ENCODE results near the gene BICD2.

The BICD2 gene

GRCh38 chr9:92771309-92771708 is 6.7 kb upstream of the BICD2 start:
- H2AK5ac ChIP-seq (ENCODE audit: low read depth, low read length): no peak overlapping the region
- no peak overlapping the region for H3K9ac ChIP-seq (ENCODE audit: low read depth, low read length, poor library complexity)
- no peak overlapping the region for H2BK12ac ChIP-seq (ENCODE audit: low read length)
- DNase-seq (ENCODE audit: low spot score): no peak
- H3K4me2 ChIP-seq (ENCODE audit: insufficient read depth, low read length, poor library complexity, severe bottlenecking): no peak overlapping the region
- no peaks in the 10 kb centered on the region for H3K79me1 ChIP-seq (ENCODE audit: low read depth, low read length)
- peaks cover 3 to 6% of the 10 kb centered on the region in 2 donors for H3K4me1 ChIP-seq (ENCODE audit: control insufficient read depth in 2 of 2, insufficient read depth in 1 of 2, low read depth in 1 of 2, low read length in 2 of 2)
- no CpG with 5 or more reads among the region's 5 CpGs for WGBS, 2 donors (ENCODE audit: extremely low coverage in 2 of 2, insufficient read length in 2 of 2, insufficient replicate concordance in 1 of 2)
- no peak overlapping the region for H3K4ac ChIP-seq (ENCODE audit: low read length)
- H4K91ac ChIP-seq (ENCODE audit: low read depth, low read length, poor library complexity): no peak overlapping the region
- H2AFZ ChIP-seq (ENCODE audit: low read length): peak overlapping the region; percentile 43
- no peak overlapping the region for H4K8ac ChIP-seq (ENCODE audit: low read depth, low read length)
- no peak overlapping the region for H2BK120ac ChIP-seq (ENCODE audit: low read depth, low read length)
- H3K18ac ChIP-seq (ENCODE audit: low read length): no peak overlapping the region
- H2BK15ac ChIP-seq (ENCODE audit: low read length): no peak overlapping the region
- peaks cover 0 to 2% (median 0%) of the 10 kb centered on the region in 3 experiments for H3K27me3 ChIP-seq (ENCODE audit: control insufficient read depth in 3 of 3, insufficient read depth in 3 of 3, low read depth in 1 of 3, low read length in 3 of 3)
- no peaks in the 10 kb centered on the region for H3K9me3 ChIP-seq (replicated peaks in 1 of 2; ENCODE audit: control insufficient read depth in 2 of 2, insufficient read depth in 1 of 2, low read depth in 1 of 2, low read length in 2 of 2)
- no peaks in the 10 kb centered on the region for H3K36me3 ChIP-seq (replicated peaks in 1 of 2; ENCODE audit: control insufficient read depth in 2 of 2, insufficient read depth in 2 of 2, low read length in 2 of 2)
- H3K27ac ChIP-seq (replicated peaks; ENCODE audit: low read length): no peak overlapping the region
- H3K23ac ChIP-seq (ENCODE audit: low read depth, low read length, poor library complexity): no peak overlapping the region
- no peak overlapping the region for H3K4me3 ChIP-seq (ENCODE audit: low read length in 2 of 2)
- no peak overlapping the region for H3K14ac ChIP-seq (ENCODE audit: low read length)
- H2BK5ac ChIP-seq (ENCODE audit: low read length): no peak overlapping the region

DNA sequence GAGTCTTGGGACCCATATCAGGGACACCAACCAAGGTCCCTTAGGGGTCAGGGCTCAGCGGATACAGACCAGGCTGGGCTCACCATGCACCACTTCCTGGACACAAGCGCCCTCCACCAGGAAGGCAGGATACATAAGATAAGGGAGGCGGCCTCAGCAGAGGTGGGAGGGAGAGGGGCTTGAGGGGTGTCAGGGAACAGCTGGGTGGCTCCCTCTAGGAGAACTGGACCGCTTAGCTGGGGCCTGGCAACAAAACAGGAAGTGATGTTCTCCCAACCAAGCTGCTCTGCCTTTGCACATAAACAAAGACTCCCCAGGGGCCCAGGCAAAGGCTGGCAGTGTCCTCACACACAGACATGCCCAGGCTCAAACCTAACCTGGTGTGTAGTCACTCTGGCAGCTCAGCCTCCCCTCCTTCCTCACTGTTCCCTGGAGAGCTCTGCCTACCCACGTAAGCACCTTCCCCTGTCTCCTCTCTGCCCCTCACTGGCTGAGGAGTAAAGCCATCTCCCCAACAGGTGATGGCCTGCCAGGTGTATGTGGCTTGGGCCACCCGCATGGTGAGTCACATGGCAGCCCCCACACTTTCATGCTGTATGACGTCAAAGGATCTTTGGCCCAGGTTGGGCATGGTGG is 5.8 kb upstream of the BICD2 start:
- H3K4me3 ChIP-seq (ENCODE audit: low read length in 2 of 2): peak overlapping the region in 1 of 2 donors; percentile 11
- DNase-seq (ENCODE audit: low spot score): no peak
- H4K8ac ChIP-seq (ENCODE audit: low read depth, low read length): no peak overlapping the region
- H3K27ac ChIP-seq (replicated peaks; ENCODE audit: low read length): no peak overlapping the region
- H3K27me3 ChIP-seq (ENCODE audit: control insufficient read depth in 3 of 3, insufficient read depth in 3 of 3, low read depth in 1 of 3, low read length in 3 of 3): peaks cover 0 to 2% (median 0%) of the 10 kb centered on the region in 3 experiments
- peak overlapping the region; percentile 1 for H2AK5ac ChIP-seq (ENCODE audit: low read depth, low read length)
- peak overlapping the region; percentile 76 for H3K18ac ChIP-seq (ENCODE audit: low read length)
- no peak overlapping the region for H3K23ac ChIP-seq (ENCODE audit: low read depth, low read length, poor library complexity)
- H3K4me2 ChIP-seq (ENCODE audit: insufficient read depth, low read length, poor library complexity, severe bottlenecking): no peak overlapping the region
- no peak overlapping the region for H4K91ac ChIP-seq (ENCODE audit: low read depth, low read length, poor library complexity)
- H2BK120ac ChIP-seq (ENCODE audit: low read depth, low read length): no peak overlapping the region
- no peak overlapping the region for H2BK15ac ChIP-seq (ENCODE audit: low read length)
- H3K79me1 ChIP-seq (ENCODE audit: low read depth, low read length): no peaks in the 10 kb centered on the region
- no peak overlapping the region for H3K14ac ChIP-seq (ENCODE audit: low read length)
- peaks cover 10 to 11% of the 10 kb centered on the region in 2 donors for H3K4me1 ChIP-seq (ENCODE audit: control insufficient read depth in 2 of 2, insufficient read depth in 1 of 2, low read depth in 1 of 2, low read length in 2 of 2)
- H2BK5ac ChIP-seq (ENCODE audit: low read length): no peak overlapping the region
- H3K36me3 ChIP-seq (replicated peaks in 1 of 2; ENCODE audit: control insufficient read depth in 2 of 2, insufficient read depth in 2 of 2, low read length in 2 of 2): peaks cover 0 to 2% of the 10 kb centered on the region in 2 donors
- H3K4ac ChIP-seq (ENCODE audit: low read length): no peak overlapping the region
- peak overlapping the region; percentile 76 for H3K9ac ChIP-seq (ENCODE audit: low read depth, low read length, poor library complexity)
- H2BK12ac ChIP-seq (ENCODE audit: low read length): no peak overlapping the region
- H2AFZ ChIP-seq (ENCODE audit: low read length): peak overlapping the region; percentile 64
- no CpG with 5 or more reads among the region's 7 CpGs for WGBS, 2 donors (ENCODE audit: extremely low coverage in 2 of 2, insufficient read length in 2 of 2, insufficient replicate concordance in 1 of 2)
- no peaks in the 10 kb centered on the region for H3K9me3 ChIP-seq (replicated peaks in 1 of 2; ENCODE audit: control insufficient read depth in 2 of 2, insufficient read depth in 1 of 2, low read depth in 1 of 2, low read length in 2 of 2)

GRCh38 chr9:92769990-92770359 is 5.3 kb upstream of the BICD2 start:
- H3K79me1 ChIP-seq (ENCODE audit: low read depth, low read length): no peaks in the 10 kb centered on the region
- H4K8ac ChIP-seq (ENCODE audit: low read depth, low read length): no peak overlapping the region
- no peak for DNase-seq (ENCODE audit: low spot score)
- H2BK5ac ChIP-seq (ENCODE audit: low read length): no peak overlapping the region
- H2AFZ ChIP-seq (ENCODE audit: low read length): peak overlapping the region; percentile 64
- no peak overlapping the region for H2BK15ac ChIP-seq (ENCODE audit: low read length)
- no peaks in the 10 kb centered on the region for H3K9me3 ChIP-seq (replicated peaks in 1 of 2; ENCODE audit: control insufficient read depth in 2 of 2, insufficient read depth in 1 of 2, low read depth in 1 of 2, low read length in 2 of 2)
- H3K23ac ChIP-seq (ENCODE audit: low read depth, low read length, poor library complexity): no peak overlapping the region
- H2BK120ac ChIP-seq (ENCODE audit: low read depth, low read length): no peak overlapping the region
- peaks cover 0 to 2% (median 0%) of the 10 kb centered on the region in 3 experiments for H3K27me3 ChIP-seq (ENCODE audit: control insufficient read depth in 3 of 3, insufficient read depth in 3 of 3, low read depth in 1 of 3, low read length in 3 of 3)
- H3K4ac ChIP-seq (ENCODE audit: low read length): no peak overlapping the region
- H3K4me1 ChIP-seq (ENCODE audit: control insufficient read depth in 2 of 2, insufficient read depth in 1 of 2, low read depth in 1 of 2, low read length in 2 of 2): peaks cover 10 to 11% of the 10 kb centered on the region in 2 donors
- H3K4me3 ChIP-seq (ENCODE audit: low read length in 2 of 2): no peak overlapping the region
- no peak overlapping the region for H3K27ac ChIP-seq (replicated peaks; ENCODE audit: low read length)
- no peak overlapping the region for H4K91ac ChIP-seq (ENCODE audit: low read depth, low read length, poor library complexity)
- peak overlapping the region; percentile 76 for H3K18ac ChIP-seq (ENCODE audit: low read length)
- no peak overlapping the region for H3K4me2 ChIP-seq (ENCODE audit: insufficient read depth, low read length, poor library complexity, severe bottlenecking)
- no peak overlapping the region for H2AK5ac ChIP-seq (ENCODE audit: low read depth, low read length)
- H2BK12ac ChIP-seq (ENCODE audit: low read length): no peak overlapping the region
- H3K9ac ChIP-seq (ENCODE audit: low read depth, low read length, poor library complexity): no peak overlapping the region
- no CpG with 5 or more reads among the region's 2 CpGs for WGBS, 2 donors (ENCODE audit: extremely low coverage in 2 of 2, insufficient read length in 2 of 2, insufficient replicate concordance in 1 of 2)
- H3K14ac ChIP-seq (ENCODE audit: low read length): no peak overlapping the region
- H3K36me3 ChIP-seq (replicated peaks in 1 of 2; ENCODE audit: control insufficient read depth in 2 of 2, insufficient read depth in 2 of 2, low read length in 2 of 2): peaks cover 0 to 2% of the 10 kb centered on the region in 2 donors

DNA sequence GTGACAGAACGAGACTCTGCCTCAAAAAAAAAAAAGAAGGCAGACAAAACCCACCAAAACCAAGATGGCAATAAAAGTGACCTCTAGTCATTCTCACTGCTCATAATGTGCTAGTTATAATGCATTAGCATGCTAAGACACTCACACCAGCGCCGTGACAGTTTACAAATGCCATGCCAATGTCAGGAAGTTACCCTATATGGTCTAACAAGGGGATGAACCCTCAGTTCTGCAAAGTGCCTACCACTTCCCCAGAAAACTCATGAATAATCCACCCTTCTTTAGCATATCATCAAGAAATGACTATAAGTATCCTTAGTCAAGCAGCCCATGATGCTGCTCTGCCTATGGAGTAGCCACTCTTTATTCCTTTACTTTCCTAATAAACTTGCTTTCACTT is 4.7 kb upstream of the BICD2 start:
- no peak overlapping the region for H4K91ac ChIP-seq (ENCODE audit: low read depth, low read length, poor library complexity)
- no peak overlapping the region for H2BK15ac ChIP-seq (ENCODE audit: low read length)
- H2BK5ac ChIP-seq (ENCODE audit: low read length): no peak overlapping the region
- peaks cover 3% of the 10 kb centered on the region for H3K79me1 ChIP-seq (ENCODE audit: low read depth, low read length)
- H3K18ac ChIP-seq (ENCODE audit: low read length): no peak overlapping the region
- H3K27ac ChIP-seq (replicated peaks; ENCODE audit: low read length): no peak overlapping the region
- peaks cover 0 to 2% of the 10 kb centered on the region in 2 donors for H3K36me3 ChIP-seq (replicated peaks in 1 of 2; ENCODE audit: control insufficient read depth in 2 of 2, insufficient read depth in 2 of 2, low read length in 2 of 2)
- H3K4me3 ChIP-seq (ENCODE audit: low read length in 2 of 2): no peak overlapping the region
- H3K14ac ChIP-seq (ENCODE audit: low read length): no peak overlapping the region
- no peak for DNase-seq (ENCODE audit: low spot score)
- no peak overlapping the region for H3K9ac ChIP-seq (ENCODE audit: low read depth, low read length, poor library complexity)
- H3K9me3 ChIP-seq (replicated peaks in 1 of 2; ENCODE audit: control insufficient read depth in 2 of 2, insufficient read depth in 1 of 2, low read depth in 1 of 2, low read length in 2 of 2): no peaks in the 10 kb centered on the region
- WGBS, 2 donors (ENCODE audit: extremely low coverage in 2 of 2, insufficient read length in 2 of 2, insufficient replicate concordance in 1 of 2): no CpG with 5 or more reads among the region's 3 CpGs
- H2AK5ac ChIP-seq (ENCODE audit: low read depth, low read length): no peak overlapping the region
- no peak overlapping the region for H3K4me2 ChIP-seq (ENCODE audit: insufficient read depth, low read length, poor library complexity, severe bottlenecking)
- H2AFZ ChIP-seq (ENCODE audit: low read length): no peak overlapping the region
- H3K4ac ChIP-seq (ENCODE audit: low read length): no peak overlapping the region
- no peak overlapping the region for H4K8ac ChIP-seq (ENCODE audit: low read depth, low read length)
- H3K4me1 ChIP-seq (ENCODE audit: control insufficient read depth in 2 of 2, insufficient read depth in 1 of 2, low read depth in 1 of 2, low read length in 2 of 2): peaks cover 10 to 11% of the 10 kb centered on the region in 2 donors
- peaks cover 0 to 2% (median 0%) of the 10 kb centered on the region in 3 experiments for H3K27me3 ChIP-seq (ENCODE audit: control insufficient read depth in 3 of 3, insufficient read depth in 3 of 3, low read depth in 1 of 3, low read length in 3 of 3)
- no peak overlapping the region for H2BK12ac ChIP-seq (ENCODE audit: low read length)
- no peak overlapping the region for H2BK120ac ChIP-seq (ENCODE audit: low read depth, low read length)
- H3K23ac ChIP-seq (ENCODE audit: low read depth, low read length, poor library complexity): no peak overlapping the region

Measured in neuronal stem cell (in vitro differentiated cells).